GM21367 (cell line): ENCODE measurements around the gene SLC6A18.

ENCODE experiments used
- ATAC-seq: cut with Tn5 transposase; IDR thresholded peaks from one replicate; pipeline ENCODE4 v1.9.1; 2021; ENCODE audit not compliant: unreplicated experiment

Gene SLC6A18, protein sequence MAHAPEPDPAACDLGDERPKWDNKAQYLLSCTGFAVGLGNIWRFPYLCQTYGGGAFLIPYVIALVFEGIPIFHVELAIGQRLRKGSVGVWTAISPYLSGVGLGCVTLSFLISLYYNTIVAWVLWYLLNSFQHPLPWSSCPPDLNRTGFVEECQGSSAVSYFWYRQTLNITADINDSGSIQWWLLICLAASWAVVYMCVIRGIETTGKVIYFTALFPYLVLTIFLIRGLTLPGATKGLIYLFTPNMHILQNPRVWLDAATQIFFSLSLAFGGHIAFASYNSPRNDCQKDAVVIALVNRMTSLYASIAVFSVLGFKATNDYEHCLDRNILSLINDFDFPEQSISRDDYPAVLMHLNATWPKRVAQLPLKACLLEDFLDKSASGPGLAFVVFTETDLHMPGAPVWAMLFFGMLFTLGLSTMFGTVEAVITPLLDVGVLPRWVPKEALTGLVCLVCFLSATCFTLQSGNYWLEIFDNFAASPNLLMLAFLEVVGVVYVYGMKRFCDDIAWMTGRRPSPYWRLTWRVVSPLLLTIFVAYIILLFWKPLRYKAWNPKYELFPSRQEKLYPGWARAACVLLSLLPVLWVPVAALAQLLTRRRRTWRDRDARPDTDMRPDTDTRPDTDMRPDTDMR

GRCh38 chr5:1225081-1225480 is at the start of gene SLC6A18:
TSS of gene SLC6A18 (plus strand) at chr5:1225381. CDS start at chr5:1225478, 97 bp downstream.
- ATAC-seq: no peak

DNA sequence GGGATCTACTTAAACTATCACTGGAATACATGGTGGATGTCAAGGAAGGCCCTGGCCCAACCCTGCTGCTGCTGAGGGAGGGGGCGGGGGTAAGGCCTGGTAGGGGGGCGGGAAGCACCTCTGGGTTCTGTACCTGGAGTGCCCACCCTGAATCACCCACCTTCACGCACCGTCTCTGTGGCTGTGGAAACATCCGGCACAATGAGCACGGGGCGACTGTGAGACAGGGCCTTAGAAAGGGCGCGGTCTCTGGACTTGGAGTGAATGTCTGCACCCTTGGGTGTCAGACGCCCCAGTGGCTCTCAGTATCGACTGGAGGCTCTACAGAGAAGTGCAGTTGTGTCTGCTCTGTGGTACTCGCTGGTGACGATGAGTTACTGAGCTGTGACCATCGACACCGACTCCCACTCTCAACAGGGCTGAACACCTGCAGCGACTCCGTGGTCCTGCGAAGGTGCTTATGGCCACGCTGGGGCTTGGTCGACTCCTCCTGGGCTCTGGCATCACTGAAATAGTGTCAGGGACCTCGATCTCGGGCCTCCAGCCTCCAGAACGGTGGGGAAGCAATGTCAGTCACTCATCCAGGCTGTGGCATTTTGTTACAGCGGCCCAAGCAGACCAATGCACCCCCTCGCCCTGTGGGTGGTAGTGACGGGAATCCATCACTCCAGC is 49.2 kb upstream of the SLC6A18 start:
- no peak for ATAC-seq

- no peak for ATAC-seq
These were observed 48.4 kb upstream of the SLC6A18 start for GRCh38 chr5:1176473-1177391.

GRCh38 chr5:1177826-1178528 is 47.2 kb upstream of the SLC6A18 start:
- ATAC-seq: no peak

DNA sequence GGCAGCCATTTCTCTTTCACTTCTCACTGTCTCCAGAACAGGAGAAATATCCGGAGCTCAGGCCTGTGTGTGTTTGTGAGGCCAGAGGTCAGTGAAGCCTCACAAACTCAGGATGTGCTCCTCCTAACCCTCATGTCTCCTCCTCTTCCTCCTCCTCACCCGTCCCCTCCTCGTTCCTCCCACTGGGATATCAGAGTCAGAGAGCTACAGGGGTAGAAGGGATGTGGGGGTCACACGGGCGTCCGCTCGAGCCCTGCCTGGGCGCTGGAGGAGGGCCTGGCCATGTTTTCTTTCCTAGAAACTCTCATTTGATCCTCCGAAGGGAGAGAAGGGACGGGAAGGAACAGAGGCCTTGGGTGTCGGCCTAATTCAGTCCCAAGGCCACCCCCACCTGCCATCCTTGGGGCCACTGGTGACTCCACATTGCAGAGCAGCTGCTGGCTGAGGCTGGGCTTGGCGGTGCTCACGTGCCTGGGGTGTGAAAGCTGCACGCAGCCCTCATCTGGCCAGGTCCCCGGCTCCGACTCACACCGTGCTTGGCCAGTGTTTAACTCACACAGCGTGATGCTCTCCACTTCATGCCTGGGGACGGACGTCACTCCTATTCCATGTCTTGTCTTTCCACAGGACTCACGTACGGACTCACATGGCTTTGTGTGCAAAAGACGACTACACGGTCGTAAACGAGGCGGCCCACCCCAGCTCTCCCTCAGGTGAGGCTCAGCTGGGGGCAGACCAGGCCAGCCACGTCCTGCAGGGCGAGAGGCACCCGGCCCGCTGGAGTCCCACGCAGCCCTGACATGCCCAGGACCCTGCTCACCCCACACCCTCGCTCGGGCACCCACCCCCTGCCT is 46.4 kb upstream of the SLC6A18 start:
- no peak for ATAC-seq

DNA sequence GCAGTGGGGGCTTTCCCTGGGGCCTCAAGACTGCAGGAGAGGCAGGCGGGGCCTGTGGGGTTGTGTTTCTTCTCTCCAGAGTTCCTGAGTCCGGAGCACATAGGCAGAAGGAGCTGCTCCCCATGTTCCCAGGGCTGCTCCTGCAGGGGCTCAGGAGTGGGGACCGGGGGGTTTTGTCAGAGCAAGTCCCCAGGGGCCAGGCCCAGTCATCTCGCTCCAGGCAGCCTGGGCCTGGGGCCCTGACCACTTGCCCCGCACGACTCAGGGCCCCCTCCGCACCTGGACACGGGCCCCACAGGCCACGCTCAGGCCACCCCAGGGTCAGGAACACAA is 45.8 kb upstream of the SLC6A18 start:
- no peak for ATAC-seq

- no peak for ATAC-seq
These were observed 45.1 kb upstream of the SLC6A18 start for GRCh38 chr5:1180096-1180495.

- ATAC-seq: no peak
These were observed 44.3 kb upstream of the SLC6A18 start for GRCh38 chr5:1180841-1181271.

DNA sequence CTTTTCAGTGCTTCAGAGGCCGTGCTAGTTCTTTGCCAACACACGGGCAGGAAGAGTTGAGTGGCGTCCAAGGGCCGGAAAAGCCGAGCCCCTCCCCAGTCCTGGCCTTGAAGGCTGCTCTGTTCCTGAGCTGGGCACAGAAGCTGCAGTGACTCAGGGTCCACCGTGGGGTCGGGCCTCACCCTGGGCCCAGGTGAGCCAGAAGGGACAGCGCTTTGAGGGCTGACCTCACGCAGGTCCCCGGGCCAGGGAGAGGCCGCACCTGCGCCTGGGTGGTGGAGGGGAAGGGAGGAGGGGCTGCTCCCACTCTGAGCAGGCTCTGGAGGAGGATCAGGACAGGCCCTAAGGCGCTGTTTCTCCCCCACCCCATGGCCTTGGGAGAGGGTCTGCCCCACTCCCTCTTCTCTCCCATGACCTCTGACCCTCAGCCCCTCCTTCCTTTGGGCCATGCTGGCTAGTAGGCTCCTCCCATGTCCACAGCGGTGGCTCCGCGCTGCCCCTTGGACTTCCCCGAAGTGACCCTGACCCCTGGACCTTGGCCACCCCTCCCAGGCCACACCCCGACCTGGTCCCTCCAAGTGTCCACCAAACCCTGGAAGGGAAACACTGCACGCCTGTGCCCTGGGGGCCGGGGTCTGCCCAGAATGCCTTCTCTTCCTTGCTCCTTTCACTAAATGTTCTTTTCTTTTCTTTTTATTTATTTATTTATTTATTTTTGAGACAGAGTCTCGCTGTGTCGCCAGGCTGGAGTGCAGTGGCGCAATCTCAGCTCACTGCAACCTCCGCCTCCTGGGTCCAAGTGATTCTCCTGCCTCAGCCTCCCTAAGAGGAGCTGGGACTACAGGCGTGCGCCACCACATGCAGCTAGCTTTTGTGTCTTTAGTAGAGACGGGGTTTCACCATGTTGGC is 43.5 kb upstream of the SLC6A18 start:
- no peak for ATAC-seq

GRCh38 chr5:1182360-1182632 is 42.9 kb upstream of the SLC6A18 start:
- no peak for ATAC-seq

DNA sequence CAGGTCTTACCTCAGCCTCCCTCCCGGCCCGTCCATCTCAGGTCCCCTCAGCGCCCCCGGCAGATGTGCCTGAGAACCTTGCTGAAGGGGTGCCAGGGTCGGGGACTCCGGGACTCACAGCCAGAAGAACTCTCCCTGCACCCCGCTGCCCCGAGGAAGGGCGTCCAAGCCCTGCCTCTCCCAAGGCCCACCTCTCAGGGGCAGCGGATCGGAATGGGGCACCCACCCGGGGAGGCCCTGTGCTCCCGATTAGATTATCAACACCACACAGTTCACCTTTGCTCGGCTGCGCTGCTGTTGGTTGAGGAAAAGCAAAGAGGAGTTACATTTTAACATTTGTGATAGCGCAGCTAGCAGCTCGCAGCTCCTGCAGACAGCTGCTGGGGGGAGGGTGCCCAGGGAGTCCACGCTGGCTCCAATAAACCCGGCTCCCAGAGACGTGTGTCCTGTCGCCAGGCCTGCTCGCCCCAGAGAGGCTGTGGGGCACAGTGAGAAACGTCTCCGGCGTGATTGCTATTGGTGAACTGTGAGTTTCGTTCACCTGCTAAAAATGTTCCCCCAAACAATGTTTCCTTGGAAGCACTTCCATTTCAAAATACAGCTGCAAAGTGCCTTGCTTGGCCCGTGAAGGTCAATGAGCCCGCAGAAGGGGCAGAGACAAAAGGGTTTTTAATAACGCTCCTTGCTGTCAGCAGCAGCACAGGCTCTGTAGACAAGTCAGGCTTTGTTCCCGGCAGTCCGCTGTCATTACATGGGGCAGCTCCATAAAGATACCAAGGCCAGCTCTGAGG is 42.4 kb upstream of the SLC6A18 start:
- no peak for ATAC-seq

GRCh38 chr5:1183424-1184162 is 41.6 kb upstream of the SLC6A18 start:
- no peak for ATAC-seq

DNA sequence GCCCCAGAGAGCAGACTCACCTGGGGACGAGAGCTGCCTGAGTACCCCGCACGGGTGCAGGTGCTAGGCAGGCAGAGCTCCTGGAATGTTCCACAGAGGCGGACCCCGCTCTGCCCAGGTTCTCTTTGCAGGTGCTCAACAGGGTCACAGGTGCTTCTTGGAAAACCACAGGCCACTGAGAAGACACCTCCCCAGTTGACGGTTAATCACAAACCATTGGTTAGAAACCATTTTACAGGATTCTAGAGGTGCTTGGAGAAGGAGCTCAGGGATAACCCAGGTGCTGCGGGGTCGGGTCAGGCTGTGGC is 41.1 kb upstream of the SLC6A18 start:
- no peak for ATAC-seq

GRCh38 chr5:1184481-1184880 is 40.7 kb upstream of the SLC6A18 start:
- no peak for ATAC-seq

DNA sequence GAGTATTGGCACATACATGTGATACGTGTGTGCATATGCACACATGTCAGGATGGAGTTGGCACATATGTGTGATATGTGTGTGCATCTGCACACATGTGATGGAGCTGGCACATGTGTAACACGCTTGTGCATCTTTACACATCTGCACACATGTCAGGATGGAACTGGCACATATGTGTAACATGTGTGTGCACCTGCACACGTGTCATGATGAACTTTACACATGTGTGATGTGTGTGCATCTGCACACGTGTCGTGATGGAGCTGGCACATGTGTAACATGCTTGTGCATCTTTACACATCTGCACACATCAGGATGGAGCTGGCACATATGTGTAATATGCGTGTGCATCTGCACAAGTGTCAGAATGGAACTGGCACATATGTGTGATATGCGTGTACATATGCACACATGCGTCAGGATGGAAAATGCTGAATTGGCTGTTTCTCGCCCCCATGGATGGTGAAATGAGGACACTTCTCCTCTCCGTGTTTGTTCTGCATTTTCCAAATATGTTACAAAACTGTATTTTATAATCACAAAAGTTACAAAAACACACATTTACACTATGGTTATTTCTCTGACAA is 40.0 kb upstream of the SLC6A18 start:
- no peak for ATAC-seq

GRCh38 chr5:1185629-1186350 is 39.4 kb upstream of the SLC6A18 start:
- ATAC-seq: no peak
